HG02571 (cell line): Measurements from ENCODE around the gene NRXN3.

Source experiments
- ATAC-seq: cut with Tn5 transposase; IDR thresholded peaks from one replicate; pipeline ENCODE4 v1.9.1; 2021; ENCODE audit warnings: mild to moderate bottlenecking, moderate library complexity; ENCODE audit not compliant: unreplicated experiment

NRXN3 gene

DNA sequence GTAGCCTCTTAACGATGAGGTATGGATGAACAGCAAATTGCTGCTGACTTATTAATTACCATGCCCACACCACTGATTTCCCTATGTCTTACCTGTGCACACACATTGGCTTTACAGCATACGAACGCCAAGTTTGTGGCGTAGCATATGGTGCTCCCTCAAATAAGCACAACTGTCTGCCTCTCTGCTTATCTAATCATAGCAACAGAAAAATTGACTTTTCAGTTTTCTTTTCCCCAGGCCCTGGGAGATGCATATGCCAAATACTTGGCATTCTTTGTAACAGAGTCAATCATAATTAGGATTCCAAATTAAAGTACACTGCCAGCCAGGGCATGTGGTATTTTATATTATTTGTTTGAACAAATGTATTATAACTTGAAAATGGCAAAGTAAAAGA lies 1415.7 kb downstream of the NRXN3 start:
- no peak for ATAC-seq

DNA sequence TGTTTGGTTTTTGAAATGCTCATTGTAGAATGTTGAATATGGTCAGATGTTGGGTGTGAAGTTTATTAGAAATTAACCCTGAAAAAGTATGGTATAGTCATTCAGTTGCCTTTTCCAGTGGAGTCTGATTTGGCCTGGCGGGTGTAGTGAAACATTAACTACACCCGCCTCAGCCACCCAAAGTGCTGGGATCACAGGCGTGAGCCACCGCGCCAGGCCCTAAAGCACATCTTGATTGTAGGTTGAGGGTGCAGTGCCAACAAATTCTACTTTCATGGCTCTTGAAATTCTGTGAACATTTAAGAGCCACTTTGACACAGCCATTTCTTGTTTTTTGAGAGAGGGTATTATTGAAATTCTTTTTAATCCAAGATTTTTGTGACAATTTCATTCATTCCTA lies 1416.2 kb downstream of the NRXN3 start:
- no peak for ATAC-seq

DNA sequence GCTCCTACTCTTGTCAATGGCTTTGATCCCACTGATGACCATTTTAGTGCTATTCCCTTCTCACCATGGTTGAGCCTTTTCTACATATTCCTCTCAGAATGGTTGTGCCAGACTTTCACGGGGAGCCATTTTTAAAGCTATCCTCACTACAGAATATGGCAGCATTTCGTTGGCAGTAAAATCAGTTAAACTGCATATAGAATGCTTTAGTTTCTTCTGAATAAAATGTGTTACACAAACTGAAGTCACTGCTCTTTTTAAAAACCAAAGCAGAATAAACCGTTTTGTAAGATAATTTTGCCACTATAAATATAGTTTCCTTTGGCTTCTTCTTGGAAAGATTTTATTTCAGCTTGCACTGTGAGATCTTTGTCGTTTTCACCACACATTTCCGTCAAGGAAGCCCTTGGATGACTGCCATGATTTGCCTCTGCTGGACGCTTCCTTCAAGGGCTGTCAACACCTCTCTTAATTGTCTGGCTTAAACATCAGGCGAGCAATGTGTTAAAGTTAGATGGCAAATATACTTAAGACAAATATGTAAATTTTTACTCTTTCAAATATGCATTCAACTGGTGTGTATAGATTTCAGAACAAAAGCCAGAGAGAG lies 1416.9 kb downstream of the NRXN3 start:
- no peak for ATAC-seq

DNA sequence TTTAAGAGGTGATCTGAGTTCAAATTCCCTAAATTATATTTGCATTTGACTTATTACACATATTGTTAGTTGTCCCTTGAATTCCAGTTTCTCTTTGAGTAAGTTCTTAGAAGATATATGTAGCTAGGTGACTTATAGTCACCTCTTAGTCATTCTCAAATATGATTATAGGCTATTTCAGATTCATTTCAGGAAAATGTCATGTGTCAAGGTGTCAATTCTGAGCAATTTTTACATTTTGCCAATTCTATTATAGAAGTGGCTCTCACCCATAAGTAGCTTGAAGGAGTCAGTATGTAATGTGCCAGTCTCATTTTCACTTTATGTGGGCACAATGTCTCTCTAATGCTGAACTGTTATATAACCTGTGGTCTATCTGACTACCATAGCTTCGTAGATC lies 1417.7 kb downstream of the NRXN3 start:
- no peak for ATAC-seq

DNA sequence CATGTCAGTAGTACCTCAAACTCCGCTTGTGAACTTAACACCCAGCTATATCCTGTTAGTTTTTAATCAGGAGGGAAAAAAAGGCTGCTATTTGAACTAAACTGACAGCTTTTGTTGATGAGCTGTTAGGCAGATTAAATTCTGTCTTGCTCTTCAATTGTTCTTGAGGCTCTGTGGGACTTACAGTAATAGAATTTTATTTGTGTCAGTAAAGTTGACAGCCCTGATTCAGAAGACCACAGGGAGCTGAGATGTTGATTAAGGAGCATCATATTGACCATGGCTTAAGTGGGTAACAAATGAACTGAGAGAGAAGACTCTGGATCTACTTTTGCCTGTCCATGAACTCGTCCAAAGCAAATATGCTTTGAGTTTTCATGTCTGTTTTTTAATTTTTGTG lies 1418.2 kb downstream of the NRXN3 start:
- ATAC-seq, result no peak

DNA sequence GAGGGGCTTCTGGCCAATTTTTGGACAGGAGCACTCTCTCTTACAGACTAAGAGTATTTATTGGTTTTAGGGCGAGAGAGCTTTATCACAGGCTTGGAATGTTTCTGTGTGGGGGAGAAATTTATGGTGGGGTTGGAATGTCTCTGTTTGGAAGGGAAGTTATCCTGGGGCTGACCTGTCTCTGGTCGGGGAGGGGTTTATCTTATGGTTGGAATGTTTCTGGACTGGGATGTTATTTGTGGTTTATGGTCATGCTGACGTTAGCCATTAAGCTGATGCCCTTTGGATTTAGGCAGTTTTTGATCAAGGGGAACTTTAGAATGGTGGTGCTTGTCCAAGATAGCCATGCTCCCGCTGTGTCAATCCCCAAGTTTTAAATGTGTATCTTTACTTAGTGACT lies 1426.4 kb downstream of the NRXN3 start:
- ATAC-seq, result no peak

DNA sequence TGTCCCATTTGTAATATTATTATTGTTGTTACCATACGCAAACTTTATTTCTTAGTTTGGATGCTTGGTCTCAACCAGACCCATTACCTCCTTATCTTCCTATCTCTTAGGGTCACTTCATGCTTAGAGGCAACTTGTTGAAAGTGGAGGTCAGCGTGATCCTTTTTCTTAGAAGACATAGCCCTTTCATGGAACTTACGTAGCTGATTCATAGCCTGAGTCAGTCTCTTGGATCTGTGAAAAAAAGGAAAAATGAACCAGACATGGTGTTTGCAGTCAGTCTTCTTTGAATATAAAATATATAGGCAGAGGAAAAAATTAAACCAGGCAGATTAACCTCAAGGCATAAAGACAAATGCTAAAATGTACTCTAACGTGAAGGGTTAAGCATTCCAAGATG lies 1427.4 kb downstream of the NRXN3 start:
- ATAC-seq, result no peak

DNA sequence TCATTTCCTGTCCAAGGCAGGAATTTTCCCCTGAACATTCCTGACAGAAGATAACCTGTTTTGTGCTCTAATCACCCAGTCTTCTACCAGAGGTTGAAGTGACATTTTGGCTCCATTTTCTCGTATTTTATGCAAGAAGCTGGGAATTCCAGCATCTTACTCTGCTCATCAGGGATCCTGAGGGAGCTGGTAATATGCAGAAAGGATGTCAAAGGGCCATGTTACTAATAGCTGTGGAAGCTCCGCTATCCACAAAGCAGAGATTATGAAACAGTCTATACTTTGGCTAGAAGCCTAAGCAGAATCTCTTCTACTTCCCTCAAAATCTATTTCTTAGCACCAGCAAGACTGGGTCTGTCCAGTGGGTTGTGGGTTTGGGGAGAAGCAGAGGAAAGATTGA lies 1428.2 kb downstream of the NRXN3 start:
- no peak for ATAC-seq

DNA sequence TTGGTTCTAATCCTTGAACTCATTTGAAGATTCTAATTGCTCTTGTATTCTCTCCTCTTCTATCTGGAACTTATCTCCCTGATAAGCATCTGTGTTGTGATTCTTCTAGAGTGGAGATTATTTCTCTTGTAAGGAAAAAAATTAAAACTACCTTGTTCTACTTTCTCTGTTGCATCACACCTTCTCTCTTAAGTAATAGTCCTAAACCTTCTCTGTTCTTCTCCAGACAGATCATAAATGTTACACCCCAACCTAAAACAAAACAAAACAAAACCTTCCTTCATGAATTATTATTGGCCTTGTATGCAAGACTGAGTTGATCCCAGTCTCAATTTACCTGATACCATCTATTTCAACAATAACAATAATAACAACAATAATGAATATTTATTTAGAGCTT lies 1429.1 kb downstream of the NRXN3 start:
- no peak for ATAC-seq

DNA sequence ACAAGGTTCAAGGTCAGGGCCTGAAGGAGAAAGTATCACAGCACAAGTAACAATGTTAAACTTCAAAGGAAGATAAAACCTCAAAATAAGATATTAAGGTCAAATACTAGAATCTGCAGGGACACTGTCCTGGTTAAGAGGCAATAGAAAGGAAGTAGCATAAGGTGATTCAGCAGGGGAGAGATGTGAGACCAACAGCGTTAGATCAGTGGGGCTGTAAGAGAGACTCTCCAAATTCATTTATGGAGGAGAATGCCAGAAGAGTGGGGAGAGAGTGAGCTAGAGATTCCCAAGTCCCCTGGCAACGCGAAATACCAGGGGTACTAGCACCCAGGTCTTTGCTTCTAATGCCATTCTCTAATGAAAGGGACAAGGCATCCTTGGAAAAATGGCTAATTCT lies 1430.2 kb downstream of the NRXN3 start:
- no peak for ATAC-seq

DNA sequence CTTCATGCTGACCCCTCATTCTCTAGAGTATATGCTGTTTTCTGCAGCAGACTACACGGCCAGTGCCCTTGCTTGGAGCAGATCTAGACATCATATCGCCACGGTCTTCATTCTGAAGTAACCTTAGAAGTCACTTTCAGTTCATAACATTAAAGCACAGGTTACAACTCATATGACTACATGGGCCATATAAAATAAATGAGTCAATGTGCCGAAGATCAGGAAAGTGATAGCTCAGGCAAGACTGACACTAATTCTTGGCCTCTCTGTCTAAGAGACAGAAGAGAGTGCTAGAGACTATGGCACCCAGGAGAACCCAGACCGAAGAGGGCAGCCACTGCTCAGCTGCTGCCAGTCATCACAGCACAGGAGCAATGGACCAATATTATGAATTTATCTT lies 1431.4 kb downstream of the NRXN3 start:
- ATAC-seq, result no peak

DNA sequence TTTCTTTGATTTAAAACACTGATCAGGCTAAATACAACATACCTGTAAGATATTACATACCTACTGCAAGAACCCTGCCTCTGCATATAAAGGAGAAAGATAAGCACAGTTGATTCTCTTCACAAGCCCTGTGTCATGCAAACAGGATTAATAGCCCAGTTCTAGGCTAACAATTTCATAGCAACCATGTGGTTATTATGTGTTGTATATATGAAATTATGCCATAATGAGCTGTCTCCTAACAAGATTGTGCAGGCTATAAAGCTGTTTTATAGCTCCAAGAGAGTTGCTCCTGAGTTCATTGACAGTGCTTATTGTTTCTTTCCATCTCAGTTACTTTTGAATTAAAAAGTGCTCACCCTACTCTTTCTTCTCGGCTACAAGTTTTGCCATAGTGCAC lies 1431.9 kb downstream of the NRXN3 start:
- ATAC-seq, result no peak

DNA sequence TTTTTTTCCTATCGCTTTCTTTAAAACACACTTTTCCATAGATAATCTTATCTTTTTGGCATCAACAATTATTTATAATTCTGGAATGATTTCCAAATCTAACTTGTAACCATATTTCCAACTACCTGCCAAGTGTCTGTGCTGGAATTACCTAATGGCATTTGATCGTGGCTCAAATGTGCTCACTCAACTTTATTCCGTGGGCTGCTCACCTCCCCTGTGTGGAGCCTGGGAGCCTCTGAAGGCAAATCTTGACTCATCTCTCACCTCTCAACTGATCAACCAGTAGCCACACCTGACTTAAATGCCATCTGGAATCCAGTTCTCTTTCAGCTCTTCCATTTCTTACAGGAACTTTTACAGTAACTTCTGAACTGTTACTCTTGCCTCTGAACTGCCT lies 1432.6 kb downstream of the NRXN3 start:
- no peak for ATAC-seq

DNA sequence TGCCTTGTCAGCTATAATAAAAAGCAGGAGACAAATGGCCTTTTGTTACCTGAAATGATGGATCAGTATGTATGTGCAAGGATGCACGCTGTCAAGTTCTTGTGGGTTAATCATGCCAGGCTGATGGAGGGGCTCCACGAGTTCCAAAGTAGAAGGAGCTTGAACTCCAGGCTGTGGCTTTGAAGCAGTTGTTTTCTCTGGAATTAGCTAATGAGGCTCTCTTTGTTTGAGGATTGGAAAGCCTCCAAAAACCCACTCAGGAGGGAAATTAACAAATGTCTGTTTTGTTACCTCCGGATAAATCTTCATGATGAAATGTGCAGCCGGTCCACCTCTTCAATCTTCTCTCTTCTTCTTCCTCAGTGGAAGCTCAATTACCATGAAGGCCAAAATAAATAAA lies 1435.7 kb downstream of the NRXN3 start:
- ATAC-seq, result no peak

DNA sequence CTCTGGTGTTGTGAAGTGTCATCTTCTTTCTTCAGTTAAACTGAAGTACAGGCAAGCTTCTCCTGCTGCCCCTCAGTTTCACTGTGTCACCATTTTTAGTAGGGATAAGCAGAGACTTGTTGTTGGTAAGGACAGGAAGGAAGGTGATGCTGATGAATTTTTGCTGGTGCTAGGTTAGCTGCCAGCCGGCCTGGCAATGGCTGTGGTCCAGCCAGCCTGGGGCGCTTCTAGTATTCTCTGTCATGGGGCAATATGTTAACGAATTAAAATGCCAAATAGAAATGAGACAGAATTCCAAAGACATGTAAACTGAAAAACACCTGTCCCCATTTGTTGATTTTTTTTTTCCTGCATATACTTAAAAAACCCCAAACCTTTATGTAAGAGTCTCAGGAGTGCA lies 1438.3 kb downstream of the NRXN3 start:
- ATAC-seq, result no peak

DNA sequence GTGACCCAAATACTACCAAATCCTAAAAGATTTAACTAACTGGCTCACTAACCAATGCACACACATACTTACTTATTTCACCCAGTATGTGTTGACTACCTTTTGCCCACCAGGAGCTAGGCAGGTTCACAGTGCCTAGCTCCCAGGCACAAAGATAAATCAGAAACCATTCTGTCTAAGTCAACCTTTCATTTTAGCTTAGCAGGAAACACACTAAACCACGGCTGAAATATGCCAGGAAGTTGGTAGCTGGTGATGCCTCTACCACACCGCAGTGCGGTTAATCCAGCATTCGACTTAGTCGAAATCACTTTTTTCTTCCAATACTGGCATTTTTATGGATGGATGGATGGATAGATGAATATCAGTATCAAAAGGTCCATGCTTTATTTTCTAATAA lies 1443.5 kb downstream of the NRXN3 start:
- no peak for ATAC-seq

DNA sequence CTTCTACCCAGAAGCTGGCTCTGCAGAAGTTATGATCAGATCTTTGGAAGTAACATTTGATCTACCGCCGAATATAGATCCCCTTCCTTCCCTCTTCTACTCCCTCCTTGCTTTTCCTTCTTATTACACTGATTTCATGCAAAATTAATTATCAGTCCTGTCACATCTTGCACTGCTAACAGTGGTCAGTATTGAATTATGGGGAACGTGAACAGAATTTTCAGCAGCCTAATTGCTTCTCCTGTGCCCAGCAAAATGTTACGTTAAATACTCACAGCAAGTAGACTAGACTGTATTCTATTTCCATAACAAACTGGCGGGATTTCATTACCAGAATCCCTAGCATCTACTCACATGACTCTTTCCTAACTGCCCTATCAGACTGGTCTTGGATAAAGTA lies 1444.3 kb downstream of the NRXN3 start:
- no peak for ATAC-seq

DNA sequence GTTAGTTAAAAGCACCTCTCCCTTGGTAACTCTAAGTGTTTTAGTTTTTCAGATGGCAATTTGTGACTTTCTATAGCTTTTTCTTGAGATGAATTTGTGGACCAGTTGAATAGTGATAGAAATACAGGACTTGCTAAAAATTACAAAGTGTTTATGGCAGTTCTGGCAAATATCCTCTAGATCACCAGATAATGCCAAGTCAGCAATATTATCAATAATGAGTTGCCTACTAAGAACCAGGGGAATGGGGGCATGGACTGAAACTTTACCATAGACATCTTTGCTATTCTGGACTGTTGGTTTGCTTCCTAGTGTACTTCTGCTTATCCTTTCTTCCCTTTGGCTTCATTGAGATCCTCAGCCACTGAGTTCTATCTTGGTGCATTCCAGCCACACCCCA lies 1456.9 kb downstream of the NRXN3 start:
- ATAC-seq, result no peak

DNA sequence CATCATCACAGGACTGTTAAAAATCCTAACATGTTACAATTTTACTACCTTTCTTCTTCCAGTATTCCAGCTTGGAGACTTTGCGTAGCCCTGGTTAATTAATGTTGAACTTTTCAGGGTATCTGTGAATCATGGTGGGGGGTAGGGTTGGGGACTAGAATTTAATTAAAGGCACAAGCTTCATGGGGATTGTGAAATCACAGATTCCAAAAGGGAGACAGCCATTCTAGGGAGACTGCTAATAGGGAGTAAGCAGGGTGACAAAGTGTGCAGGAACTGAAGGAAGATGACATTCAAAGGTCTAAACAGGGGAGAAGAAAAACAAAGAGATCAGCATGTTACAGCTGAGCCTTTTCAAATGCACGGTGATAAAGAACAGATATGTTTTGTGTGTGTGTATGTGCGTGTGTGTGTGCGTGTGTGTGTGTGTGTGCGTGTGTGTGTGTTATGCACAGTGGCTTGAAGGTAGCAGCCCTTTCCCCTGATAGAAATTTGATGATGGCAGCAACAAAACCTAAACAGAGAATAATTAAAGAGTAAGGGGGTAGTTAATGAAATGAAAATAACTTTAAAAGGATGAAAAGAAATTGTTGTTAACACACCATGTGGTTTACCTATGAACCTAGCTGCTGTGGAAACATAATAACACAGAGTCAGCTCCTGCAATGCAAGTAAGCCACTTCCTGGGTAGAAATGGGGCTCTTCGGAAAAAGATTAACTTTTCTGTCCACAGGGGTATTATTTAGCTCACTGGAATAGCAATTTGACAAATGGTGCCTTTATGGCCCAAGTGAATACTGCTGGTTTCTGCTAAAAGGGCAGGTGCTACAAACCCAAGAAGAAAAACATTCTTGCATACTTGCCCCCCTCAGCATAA lies 1459.5 kb downstream of the NRXN3 start:
- no peak for ATAC-seq

DNA sequence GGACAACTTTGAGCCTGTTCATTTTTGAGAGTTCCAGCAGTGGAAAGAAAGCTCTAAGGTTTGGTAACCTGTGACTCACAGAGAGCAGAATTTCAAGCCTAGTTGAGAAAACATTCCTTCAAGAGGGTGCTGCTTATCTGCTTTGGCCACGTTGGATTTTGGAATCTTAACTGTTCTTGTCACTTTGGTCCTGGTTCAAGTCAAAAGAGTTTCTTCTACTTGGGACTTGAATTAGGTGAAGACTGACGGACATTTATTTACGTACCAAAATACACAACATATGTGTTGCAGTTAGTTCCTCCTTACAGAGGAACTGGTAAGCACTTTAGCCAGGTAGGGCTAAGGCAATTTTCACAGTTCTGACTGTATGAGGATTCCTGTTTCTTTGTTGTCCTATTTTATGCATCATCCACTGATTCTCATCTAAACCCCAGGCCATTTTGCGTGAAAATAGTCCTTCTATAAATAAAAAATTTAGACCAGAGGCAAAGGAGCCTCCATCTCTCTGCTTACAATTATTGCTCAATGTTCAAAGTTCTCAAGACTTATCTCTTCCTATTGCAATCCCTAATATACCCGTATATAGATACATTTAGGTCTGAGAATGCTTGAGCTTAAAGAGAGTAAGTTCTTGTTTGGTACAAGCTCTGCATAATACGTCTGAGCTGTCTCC lies 1460.3 kb downstream of the NRXN3 start:
- ATAC-seq, result no peak

DNA sequence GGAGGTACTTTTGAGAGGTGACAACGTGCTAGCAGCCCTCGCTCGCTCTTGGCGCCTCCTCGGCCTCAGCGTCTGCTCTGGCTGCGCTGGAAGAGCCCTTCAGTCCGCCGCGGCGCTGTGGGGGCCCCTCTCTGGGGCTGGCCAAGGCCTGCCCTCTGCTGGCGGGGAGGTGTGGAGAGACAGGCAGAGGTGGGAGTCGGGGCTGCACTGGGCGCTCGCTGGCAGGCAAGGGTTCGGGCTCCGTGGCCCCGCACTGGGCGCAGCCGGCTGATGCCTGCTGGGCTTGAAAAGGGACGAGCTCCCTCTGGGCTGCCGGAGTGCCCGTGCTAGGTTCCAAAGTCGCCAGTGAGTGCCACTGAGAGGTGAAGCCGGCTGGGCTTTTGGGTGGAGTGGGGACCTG lies 1461.1 kb downstream of the NRXN3 start:
- no peak for ATAC-seq

DNA sequence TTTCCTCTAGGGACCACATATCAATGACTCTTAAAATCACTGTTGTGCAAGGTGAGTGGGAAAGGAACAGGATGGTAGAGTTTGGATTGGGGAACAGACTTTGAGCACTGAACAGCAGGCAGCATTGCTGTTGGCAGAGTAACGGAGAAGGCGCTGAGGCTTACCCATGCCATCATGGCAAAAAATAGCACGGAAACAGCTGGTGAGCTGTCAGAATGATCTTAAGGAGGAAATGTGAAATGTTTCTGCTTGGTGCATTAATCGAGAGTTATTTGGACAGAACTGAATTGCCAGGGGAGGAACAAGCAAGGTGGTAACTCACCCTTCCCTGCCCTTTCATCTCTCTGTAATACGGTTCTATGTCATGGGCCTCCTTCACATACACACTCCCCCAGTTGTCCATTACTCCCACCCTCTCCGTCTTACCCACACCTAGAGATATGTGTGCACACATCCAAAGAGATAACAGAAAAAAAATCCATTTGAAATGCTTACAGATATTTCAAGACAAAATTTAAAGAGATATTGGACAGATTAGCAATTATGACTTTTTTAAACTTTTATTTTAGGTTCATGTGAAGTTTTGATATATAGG lies 1468.6 kb downstream of the NRXN3 start:
- ATAC-seq, result no peak
